ENCODE data around the gene PLAGL1. TPM values are rescaled to one million over a fixed set of nuclear protein-coding genes. Genes with fewer than 3 reads are reported as not detected.

Gene PLAGL1
- total RNA-seq, 4 donors from 2014 or later, result 14.2 to 25.4 (median 15.8) TPM

DNA sequence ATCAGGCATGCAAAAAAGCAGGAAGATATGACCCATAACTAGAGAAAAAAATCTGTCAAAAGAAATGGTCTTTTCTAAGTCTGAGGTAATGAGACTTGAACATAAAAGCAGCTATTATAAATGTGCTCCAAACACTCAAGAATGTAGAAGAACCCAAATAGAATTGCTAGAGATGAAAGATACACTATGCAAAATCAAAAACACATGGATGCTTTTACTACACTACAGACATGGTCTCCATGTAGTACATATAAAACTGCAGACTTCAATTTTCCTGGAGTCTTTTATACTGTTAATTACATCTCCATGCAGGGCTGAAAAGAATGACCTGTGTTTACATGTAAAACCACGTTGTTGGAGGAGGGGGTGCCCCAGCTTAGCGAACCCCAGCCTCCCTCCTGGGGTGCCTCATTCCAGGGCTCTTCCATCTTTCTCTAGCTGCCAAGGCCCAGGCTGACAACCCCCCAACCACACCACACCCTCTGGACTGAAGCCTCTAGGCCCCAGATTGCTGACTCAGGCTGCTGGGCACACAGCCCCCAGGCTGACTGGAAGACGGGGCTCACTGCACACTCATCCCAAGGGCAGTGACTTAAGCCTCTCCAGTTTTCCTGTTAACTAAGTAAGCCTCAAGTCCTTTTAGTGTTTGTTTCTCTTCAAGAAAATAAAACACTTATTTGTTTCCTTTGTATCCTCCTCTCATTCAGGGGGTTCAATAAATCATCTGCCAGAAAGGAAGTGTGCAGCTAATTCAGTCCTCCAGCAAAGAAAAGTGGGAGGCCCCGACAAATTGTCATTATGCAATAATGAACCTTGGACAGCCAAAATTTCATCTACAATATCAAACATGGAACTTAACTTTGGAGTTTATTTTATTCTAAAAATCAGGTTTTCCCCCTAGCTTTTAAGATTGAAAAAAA, 26.0 kb upstream of the PLAGL1 start:
- H3K9me3 ChIP-seq, result no peaks in the 10 kb centered on the region
- DNase-seq, result no peak
- intact Hi-C loops (cut with DNase I), result no loop called here
- 31 to 35% methylated on average over 4 of the region's 4 CpGs for WGBS, 2 donors
- H3K27ac ChIP-seq, result no peak overlapping the region
- peaks cover 0 to 13% (median 5%) of the 10 kb centered on the region in 3 donors for H3K4me1 ChIP-seq
- no peaks in the 10 kb centered on the region for H3K36me3 ChIP-seq
- TF ChIP-seq, protein P1, sequence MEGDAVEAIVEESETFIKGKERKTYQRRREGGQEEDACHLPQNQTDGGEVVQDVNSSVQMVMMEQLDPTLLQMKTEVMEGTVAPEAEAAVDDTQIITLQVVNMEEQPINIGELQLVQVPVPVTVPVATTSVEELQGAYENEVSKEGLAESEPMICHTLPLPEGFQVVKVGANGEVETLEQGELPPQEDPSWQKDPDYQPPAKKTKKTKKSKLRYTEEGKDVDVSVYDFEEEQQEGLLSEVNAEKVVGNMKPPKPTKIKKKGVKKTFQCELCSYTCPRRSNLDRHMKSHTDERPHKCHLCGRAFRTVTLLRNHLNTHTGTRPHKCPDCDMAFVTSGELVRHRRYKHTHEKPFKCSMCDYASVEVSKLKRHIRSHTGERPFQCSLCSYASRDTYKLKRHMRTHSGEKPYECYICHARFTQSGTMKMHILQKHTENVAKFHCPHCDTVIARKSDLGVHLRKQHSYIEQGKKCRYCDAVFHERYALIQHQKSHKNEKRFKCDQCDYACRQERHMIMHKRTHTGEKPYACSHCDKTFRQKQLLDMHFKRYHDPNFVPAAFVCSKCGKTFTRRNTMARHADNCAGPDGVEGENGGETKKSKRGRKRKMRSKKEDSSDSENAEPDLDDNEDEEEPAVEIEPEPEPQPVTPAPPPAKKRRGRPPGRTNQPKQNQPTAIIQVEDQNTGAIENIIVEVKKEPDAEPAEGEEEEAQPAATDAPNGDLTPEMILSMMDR (IDR thresholded peaks at IDR 0.05), result no peak
- TF ChIP-seq POLR2A (IDR thresholded peaks at IDR 0.05), result no peak
- H3K4me3 ChIP-seq, result no peak overlapping the region
- H3K27me3 ChIP-seq, result no peaks in the 10 kb centered on the region

DNA sequence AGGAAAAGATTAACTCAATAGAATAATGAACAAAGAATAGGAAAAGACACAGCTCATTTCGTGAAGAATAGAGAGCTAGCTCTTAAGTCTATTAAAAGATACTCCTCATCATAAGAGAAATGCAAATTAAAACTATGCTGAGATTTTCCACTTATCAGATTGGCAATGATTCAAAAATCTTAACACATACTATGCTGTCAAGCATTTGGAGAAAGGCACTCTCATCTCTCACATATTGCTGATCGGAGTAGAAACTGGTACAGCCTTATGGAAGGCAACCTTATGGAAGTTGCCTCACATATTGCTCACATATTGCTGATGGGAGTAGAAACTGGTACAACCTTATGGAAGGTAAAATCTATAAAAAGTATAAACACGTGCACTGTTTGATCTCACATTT, 21.4 kb upstream of the PLAGL1 start:
- H3K9me3 ChIP-seq, result no peaks in the 10 kb centered on the region
- no peaks in the 10 kb centered on the region for H3K4me1 ChIP-seq
- no peaks in the 10 kb centered on the region for H3K27me3 ChIP-seq
- H3K36me3 ChIP-seq, result no peaks in the 10 kb centered on the region
- intact Hi-C loops (cut with DNase I), result no loop called here
- 84 to 90% methylated on average over 3 of the region's 3 CpGs for WGBS, 2 donors
- no peak for DNase-seq
- no peak overlapping the region for H3K4me3 ChIP-seq
- no peak overlapping the region for H3K27ac ChIP-seq
- TF ChIP-seq, protein P1 (IDR thresholded peaks at IDR 0.05), result no peak
- TF ChIP-seq POLR2A (IDR thresholded peaks at IDR 0.05), result no peak

DNA sequence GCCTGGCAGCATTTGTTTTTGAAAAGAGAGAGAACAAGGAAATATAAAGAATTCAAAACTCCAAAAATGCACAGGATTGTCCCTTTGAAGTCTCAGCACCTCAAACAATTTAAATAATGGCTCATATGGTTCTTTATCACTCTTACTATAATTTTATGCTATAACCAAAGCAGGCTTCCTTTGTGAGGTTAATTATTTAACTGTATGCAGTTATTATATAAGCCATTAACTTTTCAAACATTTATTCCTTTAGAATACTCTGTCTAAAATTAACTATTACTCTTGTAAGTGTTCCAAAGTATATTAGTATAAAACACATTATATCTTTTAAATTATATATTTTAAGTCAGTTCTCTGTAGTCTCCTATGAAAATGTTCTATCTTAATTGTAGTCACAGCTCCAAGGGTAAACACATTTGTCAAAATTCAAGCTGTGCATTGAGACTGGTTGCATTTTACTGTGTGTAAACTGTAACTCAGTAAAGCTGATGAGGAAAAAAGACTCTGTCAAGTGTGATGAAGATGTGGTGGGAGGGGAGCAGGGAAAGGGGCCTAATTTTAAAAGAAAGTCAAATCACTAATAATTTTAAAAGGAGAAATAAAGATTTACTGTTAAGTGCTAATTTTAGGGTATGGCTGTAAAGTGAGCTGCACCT, 20.0 kb upstream of the PLAGL1 start:
- H3K36me3 ChIP-seq, result no peaks in the 10 kb centered on the region
- no peaks in the 10 kb centered on the region for H3K27me3 ChIP-seq
- no peak for DNase-seq
- H3K4me1 ChIP-seq, result no peaks in the 10 kb centered on the region
- intact Hi-C loops (cut with DNase I), result no loop called here
- H3K4me3 ChIP-seq, result no peak overlapping the region
- H3K27ac ChIP-seq, result no peak overlapping the region
- no peak for TF ChIP-seq POLR2A (IDR thresholded peaks at IDR 0.05)
- TF ChIP-seq, protein P1 (IDR thresholded peaks at IDR 0.05), result no peak
- H3K9me3 ChIP-seq, result no peaks in the 10 kb centered on the region

DNA sequence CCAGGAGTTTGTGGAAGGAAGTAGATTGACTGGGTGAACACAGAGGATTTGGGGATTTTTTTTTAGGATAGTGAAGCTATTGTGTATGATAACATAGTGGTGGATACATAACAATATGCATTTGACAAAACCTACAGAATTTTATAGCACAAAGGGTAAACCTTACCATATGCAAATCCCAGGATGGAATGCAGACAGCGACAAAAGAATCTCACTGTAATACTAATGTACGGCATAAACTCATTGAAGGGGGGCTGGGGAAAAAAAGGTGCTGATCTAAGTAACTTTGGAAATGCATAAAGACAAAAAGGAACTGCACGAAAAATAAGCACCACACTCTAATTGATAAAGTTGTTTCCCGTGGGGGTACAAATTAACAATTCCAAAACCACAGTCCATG, 15.2 kb upstream of the PLAGL1 start:
- WGBS, 2 donors, result 78 to 85% methylated on average over 4 of the region's 4 CpGs
- no peaks in the 10 kb centered on the region for H3K4me1 ChIP-seq
- TF ChIP-seq, protein P1 (IDR thresholded peaks at IDR 0.05), result no peak
- no peak for TF ChIP-seq POLR2A (IDR thresholded peaks at IDR 0.05)
- intact Hi-C loops (cut with DNase I), result no loop called here
- no peaks in the 10 kb centered on the region for H3K9me3 ChIP-seq
- no peak overlapping the region for H3K4me3 ChIP-seq
- no peaks in the 10 kb centered on the region for H3K27me3 ChIP-seq
- H3K36me3 ChIP-seq, result no peaks in the 10 kb centered on the region
- DNase-seq, result no peak
- no peak overlapping the region for H3K27ac ChIP-seq

DNA sequence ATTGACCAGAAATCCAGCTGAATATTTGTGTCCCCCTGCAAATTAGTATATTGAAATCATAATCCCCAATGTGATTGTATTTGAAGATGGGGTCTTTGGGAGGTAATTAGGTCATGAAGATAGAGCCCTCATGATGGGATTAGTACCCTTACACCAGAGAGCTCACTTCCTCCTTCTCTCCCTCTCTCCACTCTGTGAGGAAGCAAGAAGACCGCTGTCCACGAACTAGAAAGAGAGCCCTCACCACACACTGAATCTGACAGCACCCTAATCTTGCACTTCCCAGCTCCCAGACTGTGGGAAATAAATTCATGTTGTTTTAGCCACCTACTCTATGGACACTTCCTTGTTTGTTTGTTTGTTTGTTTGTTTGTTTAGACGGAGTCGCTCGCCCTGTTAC, 11.9 kb upstream of the PLAGL1 start:
- H3K4me3 ChIP-seq, result no peak overlapping the region
- H3K27ac ChIP-seq, result no peak overlapping the region
- TF ChIP-seq, protein P1 (IDR thresholded peaks at IDR 0.05), result no peak
- TF ChIP-seq POLR2A (IDR thresholded peaks at IDR 0.05), result no peak
- no peaks in the 10 kb centered on the region for H3K9me3 ChIP-seq
- 80 to 86% methylated on average over 5 of the region's 5 CpGs for WGBS, 2 donors
- no peaks in the 10 kb centered on the region for H3K36me3 ChIP-seq
- no peak for DNase-seq
- no peaks in the 10 kb centered on the region for H3K27me3 ChIP-seq
- no peaks in the 10 kb centered on the region for H3K4me1 ChIP-seq
- intact Hi-C loops (cut with DNase I), result no loop called here
